NCI-H460 (cell line): Measurements from ENCODE around the gene MEPE. TPM values are rescaled to one million over a fixed set of nuclear protein-coding genes. Genes with fewer than 3 reads are reported as not detected.
"Not testable (repeated sequence)": the region's sequence is repeated elsewhere in the genome, so short reads cannot be mapped to it uniquely, and the experiment has no call there.

Experiments
- DNase-seq: peaks from one replicate; pipeline ENCODE4 v3.0.0-alpha.2; 2016; ENCODE audit warnings: low read depth; ENCODE audit errors: extremely low read depth
- total RNA-seq: library from RNA; depleted of rRNA; stranded (reverse); fragments of >200 nt; shearing (Covaris generic); gene quantifications from 2 replicates; pipeline ENCODE4 v1.2.3, GENCODE V29; 2014; rRNA removed

Gene MEPE
- total RNA-seq, 1 experiment from 2014 or later = not detected

DNA sequence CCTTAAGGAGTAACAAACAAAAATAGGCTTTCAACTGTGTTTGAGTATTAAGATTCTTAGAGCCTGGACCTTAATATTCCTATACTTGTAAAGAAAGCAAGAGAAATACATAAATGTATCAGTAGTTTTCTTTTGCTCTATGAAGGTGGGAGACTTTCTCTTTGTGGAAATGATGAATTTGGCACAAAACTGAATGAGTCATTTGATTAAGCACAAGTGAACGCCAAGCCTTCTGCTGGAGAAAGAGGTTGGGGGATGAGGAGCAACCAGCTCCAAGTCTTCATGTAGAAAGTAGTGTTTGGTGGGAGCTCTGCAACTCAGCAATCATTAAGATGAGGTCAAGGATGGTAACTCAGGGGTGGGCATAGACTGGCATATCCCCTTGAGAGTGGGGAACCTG, 49.6 kb downstream of the MEPE start:
- no peak for DNase-seq

DNA sequence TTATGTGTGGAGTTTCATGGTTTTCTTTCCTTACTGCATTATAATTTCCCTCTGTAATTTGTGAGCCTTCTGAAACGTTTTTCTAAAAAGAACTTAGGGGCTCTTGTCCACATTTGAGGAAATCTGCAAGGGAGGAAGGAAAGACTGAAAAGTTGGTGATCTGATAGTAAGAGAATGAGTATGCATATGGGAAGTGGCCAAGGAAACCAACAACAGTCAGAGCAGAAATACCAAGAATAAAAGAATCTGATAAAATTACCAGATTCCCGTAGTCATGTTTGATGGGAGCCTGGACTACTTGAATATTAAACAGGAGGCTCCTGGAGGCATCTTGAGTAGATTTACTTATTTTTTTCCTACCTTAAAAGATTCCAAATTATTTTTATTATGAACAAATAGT, 50.1 kb downstream of the MEPE start:
- no peak for DNase-seq

DNA sequence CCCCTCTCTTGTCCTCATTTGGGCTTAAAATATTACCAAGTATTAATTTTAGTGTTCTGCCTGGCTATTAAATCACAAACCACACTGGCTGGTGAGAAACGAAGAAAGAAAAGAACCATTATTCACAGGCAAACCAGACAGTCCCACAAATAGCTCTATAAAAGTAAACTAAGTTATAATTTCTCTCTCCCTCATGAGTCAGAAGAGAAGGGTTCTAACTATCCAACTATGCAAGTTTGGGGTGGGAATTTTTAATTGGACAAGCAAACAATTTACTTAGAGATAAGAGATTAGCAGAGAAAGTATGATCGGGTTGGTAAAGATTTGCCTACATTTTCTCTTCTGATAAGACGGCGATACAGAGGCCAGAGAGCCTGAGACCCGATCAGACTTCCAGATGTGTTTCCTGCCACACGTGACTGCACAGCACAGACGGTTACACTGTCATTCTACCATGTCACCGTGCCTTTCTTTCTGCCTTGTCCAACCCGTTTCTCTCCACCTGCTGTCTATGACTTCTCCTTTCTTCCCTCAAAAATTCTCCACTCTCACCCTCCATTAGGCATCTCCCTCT, 52.3 kb downstream of the MEPE start:
- no peak for DNase-seq

DNA sequence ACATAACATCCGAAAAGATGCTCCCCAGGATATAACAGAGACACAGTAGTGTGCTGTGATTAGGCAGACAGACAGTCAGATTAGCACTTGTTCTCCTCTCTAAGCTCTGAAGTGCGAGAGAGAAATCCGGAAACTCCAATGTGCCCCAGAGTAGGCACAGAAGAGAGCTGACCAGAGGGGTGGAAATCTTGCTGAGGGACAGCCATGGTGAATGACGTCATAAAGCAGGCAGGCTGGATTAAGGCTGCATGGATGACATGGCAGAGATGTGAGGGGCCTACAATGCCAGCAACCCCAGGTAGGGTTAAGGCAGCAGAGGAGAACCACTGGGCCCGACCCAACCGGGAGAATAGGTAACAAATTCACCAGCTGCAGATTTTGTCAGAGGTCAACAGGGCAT, 53.3 kb downstream of the MEPE start:
- no peak for DNase-seq

DNA sequence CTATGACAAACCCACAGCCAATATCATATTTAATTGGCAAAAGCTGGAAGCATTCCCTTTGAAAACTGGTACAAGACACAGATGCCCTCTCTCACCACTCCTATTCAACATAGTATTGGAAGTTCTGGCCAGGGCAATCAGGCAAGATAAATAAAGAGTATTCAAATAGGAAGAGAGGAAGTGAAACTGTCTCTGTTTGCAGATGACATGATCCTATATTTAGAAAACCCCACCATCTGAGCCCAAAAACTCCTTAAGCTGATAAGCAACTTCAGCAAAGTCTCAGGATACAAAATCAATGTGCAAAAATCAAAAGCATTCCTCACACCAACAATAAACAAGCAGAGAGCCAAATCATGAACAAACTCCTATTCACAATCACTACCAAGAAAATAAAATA, 58.0 kb downstream of the MEPE start:
- not testable (repeated sequence) for DNase-seq

DNA sequence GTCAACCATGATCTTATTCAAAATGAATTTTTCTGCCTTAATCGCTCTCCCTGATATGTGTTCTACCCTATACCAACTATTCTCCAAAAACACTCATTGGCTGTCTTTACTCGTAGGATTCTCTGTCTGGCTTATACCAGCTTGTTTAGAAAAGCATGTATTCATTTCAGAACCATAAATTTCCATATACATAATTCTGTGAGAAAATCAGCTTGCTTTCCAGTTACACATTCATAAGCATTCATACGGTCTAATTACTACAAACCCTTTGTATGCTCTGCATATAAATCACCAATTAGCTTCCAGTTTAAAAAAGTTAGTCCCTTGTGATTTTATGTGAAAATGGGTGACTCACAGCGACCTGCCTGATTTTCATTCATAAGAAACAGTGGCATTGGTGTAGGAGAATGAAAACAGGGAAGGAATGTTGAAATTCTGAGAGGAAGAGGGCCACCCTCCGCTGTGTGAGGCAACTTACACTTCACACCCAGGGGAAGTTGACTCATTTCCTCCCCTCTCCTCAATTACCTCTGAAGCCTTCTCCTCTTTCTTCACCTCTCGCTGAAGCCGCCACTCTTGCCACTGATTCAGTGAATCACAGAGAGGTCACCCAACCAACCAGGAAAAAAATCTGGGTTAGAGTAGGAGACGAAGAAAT, 63.3 kb downstream of the MEPE start:
- peak; percentile 92 for DNase-seq

Other genes starting within 250 kb of the MEPE start
- gene DSPP, start 224.4 kb upstream of the MEPE start, total RNA-seq = not detected in 2 replicates
- gene DMP1, start 182.7 kb upstream of the MEPE start, total RNA-seq = 0.02 TPM in 1 of 2 replicates, not detected in the other
- not detected in 2 replicates for gene IBSP, start 33.4 kb upstream of the MEPE start, total RNA-seq
- 1,528 and 1,619 TPM in 2 replicates for gene SPP1, start 142.7 kb downstream of the MEPE start, total RNA-seq
- 12.7 and 13.5 TPM in 2 replicates for gene PKD2, start 174.7 kb downstream of the MEPE start, total RNA-seq